CD4-positive, alpha-beta T cell treated with Interleukin-4 for 1 hour (primary cell): Measurements from ENCODE around the gene SLX9.

ENCODE experiments used
- DNase-seq, 2 donors: peaks; one replicate each; pipeline ENCODE4 v3.0.0-alpha.2; 2020 to 2022

SLX9 gene

DNA sequence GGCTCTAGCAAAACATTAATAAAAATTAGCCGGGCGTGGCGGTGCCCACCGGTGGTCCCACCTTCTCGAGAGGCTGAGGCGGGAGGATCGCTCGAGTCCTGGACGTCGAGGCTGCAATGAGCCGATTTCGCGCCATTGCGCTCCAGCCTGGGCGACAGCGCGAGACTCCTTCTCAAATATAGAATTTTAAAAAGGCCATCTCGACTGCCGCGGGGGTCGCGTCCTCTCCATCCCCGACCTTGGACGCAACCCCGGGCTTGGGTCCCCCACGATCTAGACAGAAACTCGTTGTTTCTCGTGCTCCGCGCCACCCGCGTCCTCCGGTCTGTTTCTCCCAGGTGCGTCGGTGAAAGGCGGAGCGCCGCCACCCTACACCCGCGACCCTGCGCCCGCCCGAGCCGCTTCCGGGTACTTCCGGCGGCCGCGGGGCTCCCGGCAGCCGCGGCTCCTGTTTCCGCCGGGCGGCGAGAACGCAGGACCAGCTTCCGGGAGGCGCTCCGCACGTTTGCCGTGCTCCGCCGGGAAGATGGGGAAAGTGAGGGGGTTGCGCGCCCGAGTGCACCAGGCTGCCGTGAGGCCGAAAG, at the start of gene SLX9:
SLX9 (plus strand) TSS at position 498 of the 584 bp plus-strand sequence; CDS start at position 527, 29 bp downstream.
- peak; percentile 76 to 80 for DNase-seq

DNA sequence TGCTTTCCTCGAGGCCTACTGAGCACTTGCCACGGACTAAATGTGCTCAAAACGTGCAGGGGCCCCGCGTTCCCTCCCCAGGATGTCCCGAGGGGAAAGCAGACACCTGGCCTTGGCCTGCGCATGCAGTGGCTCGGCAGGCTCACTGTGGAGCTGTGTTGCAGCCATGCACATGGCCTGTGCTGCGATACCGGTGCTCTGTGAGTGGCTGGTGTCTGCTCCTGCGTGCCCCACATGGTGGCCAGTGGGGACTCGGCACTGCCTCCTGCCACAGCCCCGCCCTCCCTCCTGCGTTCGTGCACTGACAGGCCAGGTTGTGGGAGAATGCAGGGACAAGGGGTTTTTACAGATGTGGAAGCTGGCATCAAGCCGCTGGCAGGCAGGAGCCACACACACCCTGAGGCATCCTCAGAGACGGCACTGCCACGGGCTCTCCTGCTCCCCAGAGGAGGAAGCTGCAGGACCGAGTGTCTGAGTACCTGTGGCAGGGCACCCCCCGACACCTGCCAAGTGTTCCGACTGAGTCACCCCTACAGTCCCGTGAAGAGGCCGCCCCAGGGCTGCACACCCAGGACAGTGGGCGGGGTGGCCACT, 49.4 kb upstream of the SLX9 start:
- DNase-seq: no peak

DNA sequence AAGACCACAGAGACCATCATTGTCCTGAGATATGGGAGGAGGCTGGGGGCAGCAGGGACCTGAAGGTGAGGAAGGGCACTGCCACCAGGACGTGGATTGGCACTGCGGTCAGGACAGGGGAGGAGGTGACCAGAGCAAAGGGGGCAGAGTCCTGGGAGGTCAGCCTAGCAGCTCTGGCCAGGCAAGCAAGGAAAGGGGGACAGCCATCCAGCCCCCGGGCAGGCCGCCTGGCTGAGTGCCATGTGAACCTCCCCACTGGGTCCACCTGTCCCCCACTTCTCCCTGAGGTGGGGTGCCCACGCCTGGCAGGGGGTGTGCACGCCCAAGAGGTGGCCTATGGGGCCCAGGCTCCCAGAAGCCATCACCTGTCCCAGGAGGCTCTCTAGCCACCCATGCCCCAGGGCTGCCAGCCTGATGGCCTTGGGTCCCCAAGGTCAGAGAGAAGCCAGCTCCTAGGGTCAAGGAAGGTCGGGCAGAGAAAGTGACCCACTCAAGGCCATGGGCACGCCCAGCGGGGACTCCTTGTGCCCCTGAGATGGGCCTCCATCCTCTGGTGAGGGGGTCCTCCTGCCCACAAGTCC, 48.8 kb upstream of the SLX9 start:
- DNase-seq: no peak

GRCh38 chr21:44891631-44892031, 48.2 kb upstream of the SLX9 start:
- no peak for DNase-seq

DNA sequence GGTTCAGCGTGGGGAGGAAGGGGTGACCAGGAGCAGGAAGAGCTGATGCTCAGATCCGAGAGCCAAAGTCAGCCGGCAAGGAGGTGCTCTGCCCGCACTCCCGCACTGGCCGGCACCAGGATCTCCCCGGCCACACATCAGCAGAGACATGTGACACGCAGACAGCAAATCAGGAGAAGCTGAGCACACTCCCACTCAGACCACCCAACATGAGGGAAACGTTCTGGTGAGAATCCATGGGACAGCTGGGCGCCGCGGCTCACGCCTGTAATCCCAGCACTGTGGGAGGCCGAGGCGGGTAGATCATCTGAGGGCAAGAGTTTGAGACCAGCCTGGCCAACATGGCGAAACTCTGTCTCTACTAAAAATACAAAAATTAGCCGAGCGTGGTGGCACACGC, 47.7 kb upstream of the SLX9 start:
- no peak for DNase-seq

DNA sequence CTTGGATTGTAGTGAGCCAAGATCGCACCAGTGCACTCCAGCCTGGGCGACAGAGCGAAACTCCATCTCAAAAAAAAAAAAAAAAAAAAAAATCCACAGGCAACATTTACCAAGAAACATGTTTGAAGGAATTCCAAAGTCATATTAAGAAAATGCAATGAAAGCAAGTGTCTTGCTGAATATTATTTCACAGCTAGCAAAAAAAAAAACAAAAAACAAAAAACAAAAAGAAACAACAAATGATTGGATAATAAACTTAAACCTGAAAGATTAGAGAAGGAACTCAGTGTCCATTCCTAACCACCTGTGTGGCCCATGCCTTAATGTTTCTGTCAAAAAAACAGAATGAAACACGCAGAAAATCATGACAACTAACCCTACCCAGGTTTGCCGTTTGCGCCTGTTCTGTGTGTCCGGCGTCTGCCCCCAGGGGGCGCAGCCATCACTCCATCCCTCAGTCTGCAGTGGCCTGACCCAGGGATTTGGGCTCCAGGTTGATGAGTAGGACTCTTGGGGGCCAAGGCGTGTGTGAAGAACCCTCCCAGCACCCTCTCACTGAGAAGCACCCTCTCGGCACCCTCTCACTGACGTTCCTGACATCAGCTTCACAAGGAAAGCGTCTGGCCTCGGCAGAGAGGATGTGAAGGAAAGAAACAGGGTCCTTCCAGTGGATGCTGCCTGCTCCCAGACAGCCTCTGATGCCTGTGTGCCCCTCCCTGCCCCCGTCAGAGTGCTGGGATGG, 47.1 kb upstream of the SLX9 start:
- DNase-seq: peak; percentile 77 to 82

- DNase-seq: no peak
Measured at GRCh38 chr21:44893278-44893556, 46.6 kb upstream of the SLX9 start.

GRCh38 chr21:44893948-44894656, 45.7 kb upstream of the SLX9 start:
- no peak for DNase-seq

DNA sequence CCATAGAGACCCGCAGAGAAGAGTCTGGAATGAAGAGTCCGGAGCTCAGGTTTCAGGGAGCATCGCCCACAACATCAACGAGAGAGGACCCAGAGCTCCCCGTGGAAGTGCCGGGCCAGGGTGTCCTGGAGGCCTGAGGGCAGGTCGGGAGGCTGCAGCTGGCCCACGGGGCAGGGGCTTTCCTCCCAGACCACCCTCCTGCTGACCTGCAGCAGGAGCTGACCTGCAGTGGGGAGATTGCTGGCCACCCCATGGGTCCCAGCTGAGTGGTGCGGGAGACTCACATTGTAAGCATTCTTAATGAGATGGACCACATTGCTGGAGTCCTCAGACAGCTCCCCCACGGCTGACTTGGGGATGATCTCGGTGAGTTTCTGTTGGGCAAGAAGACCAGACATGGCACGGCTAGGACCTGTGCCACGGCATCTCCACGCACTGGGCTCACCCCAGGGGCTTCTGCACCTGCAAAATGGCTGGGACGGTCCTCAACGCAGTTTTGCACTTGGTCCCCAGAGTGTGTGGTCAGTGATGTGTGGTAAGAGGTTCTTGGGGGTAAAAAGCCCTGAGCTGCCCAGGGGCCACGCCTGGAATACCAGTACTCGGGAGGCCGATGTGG, 45.0 kb upstream of the SLX9 start:
- no peak for DNase-seq

DNA sequence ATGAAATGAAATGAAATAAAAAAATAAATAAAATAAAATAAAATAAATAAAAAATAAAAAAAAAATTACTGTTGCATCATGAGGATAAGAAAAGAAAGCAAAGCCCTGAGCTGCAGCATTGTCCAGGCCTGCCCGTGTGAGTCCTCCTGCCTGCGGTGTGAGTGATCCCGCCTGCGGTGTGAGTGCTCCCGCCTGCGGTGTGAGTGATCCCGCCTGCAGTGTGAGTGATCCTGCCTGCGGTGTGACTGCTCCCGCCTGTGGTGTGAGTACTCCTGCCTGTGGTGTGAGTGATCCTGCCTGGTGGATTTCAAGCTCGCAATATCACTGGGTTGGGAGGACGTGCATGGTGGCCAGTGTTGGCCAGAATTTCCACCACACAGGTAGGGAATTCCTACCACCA, 44.0 kb upstream of the SLX9 start:
- DNase-seq: no peak

- no peak for DNase-seq
Measured at GRCh38 chr21:44896561-44897286, 43.1 kb upstream of the SLX9 start.

DNA sequence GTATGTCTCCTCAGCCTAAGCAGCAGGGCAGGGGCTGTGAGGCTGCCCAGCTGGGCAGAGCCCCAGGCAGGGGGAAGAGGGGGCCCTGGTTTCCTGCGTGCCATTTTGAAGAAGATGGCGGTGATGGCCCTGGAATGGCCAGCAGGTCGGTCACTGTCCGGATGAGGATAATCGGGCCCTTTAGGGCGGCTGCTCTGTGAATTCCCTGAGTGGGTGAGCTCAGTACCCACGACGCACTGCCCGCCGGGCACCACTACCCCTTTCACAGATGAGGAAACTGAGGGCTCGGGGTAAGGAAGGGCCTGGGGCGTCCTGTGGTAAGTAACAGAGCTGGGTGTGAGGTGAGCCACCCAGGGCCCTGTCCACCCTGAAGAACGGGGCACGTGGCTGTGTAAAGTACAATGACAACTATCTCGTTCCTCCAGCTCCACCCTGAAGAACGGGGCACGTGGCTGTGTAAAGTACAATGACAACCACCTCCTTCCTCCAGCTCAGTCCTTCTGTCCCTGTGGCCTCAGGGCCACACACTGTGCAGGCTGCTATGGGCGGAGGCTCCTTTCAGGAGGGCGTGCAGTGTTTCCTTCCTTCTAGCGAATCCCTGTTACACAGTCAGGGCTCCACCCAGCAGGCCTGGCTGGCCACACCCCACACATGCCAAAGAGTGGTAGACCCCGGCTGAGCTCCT, 42.4 kb upstream of the SLX9 start:
- DNase-seq: peak in 1 of 2 donors; percentile 67

DNA sequence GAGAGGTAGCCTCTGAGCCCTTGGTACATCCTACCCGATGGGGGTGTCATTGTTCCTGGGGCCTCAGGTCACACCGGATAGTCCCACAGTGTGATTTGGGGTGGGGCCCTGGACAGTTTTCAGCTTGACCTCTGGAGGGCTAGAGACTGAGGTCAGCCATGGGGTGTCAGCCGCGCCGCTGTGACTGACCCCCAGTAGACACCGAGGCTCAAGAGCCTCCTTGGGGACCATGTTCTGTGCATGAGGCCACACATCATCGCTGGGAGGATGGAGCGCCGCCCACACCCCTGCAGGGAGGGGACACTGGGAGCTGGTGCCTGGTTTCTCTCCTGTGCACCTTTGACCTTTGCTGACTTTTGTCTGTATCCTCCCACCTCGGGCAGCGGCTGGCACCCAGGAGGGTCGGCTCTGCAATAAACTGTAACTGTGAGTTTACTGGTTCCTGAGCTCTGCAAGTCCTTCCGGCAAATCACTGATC, 41.8 kb upstream of the SLX9 start:
- DNase-seq: no peak

GRCh38 chr21:44898851-44899767, 40.7 kb upstream of the SLX9 start:
- DNase-seq: no peak

- no peak for DNase-seq
Measured at GRCh38 chr21:44899768-44900558, 39.9 kb upstream of the SLX9 start.

GRCh38 chr21:44900559-44901251, 39.1 kb upstream of the SLX9 start:
- DNase-seq: no peak

- no peak for DNase-seq
Measured at GRCh38 chr21:44901391-44902074, 38.3 kb upstream of the SLX9 start.
